Nephron (organoid): ENCODE results near the gene PSTPIP2.
"Not testable (repeated sequence)": the region's sequence is repeated elsewhere in the genome, so short reads cannot be mapped to it uniquely, and the experiment has no call there.

Source experiments
- H3K27ac Mint-ChIP-seq, 3 experiments: 2 replicates each; pipeline ENCODE4 v1.8.0; 2020; ENCODE audit warnings: mixed read lengths in 3 of 3, mild to moderate bottlenecking in 2 of 3, moderate library complexity in 1 of 3
- H3K27me3 Mint-ChIP-seq: 2 replicates; pipeline ENCODE4 v1.8.0; 2021; ENCODE audit warnings: low read depth, mild to moderate bottlenecking, moderate library complexity, mixed read lengths
- H3K36me3 Mint-ChIP-seq: 2 replicates; pipeline ENCODE4 v1.8.0; 2020; ENCODE audit warnings: low read depth, mixed read lengths
- H3K4me1 Mint-ChIP-seq: 2 replicates; pipeline ENCODE4 v1.8.0; 2020; ENCODE audit warnings: mixed read lengths
- H3K4me3 Mint-ChIP-seq, 3 experiments: 2 replicates each; pipeline ENCODE4 v1.8.0; 2020; ENCODE audit warnings: mild to moderate bottlenecking in 3 of 3, mixed read lengths in 3 of 3, moderate library complexity in 2 of 3
- H3K9me3 Mint-ChIP-seq: 2 replicates; pipeline ENCODE4 v1.8.0; 2020; ENCODE audit warnings: mixed read lengths
- CTCF ChIP-seq, 3 experiments: fragments of 200-600 bp; sonication (generic); IDR thresholded peaks; one replicate each; pipeline ENCODE4 v1.5.0; 2021; ENCODE audit warnings: antibody characterized with exemption in 3 of 3; ENCODE audit not compliant: unreplicated experiment in 3 of 3

The PSTPIP2 gene

DNA sequence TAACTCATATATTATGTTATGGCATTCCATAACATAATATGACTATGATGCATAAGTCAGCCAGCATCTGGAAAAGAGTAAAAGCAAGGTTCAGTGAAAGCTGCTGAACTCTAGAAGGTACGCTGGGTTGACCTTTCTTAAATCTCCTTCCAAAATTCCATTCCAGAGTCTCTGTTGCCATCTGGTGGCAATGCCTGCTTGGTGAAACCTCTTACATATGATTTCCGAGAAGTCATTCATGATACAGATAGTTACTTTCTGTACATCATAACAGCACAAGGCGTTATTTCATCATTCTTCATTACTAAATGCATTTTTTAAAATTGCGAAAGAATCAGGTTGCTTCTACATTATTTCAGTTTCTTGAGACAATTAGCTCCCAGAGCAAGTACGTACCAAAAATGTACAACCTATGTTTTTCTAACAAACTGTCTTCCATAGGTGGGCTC lies 97.9 kb downstream of the PSTPIP2 start:
- no peaks in the 10 kb centered on the region for H3K36me3 Mint-ChIP-seq
- H3K27ac Mint-ChIP-seq: no peak overlapping the region
- no peak overlapping the region for H3K4me3 Mint-ChIP-seq
- peak; percentile 62 to 73 (median 71) for TF ChIP-seq CTCF (IDR thresholded peaks at IDR 0.05; ENCODE audit: unreplicated experiment in 3 of 3)
- no peaks in the 10 kb centered on the region for H3K27me3 Mint-ChIP-seq
- no peaks in the 10 kb centered on the region for H3K9me3 Mint-ChIP-seq
- peaks cover 5% of the 10 kb centered on the region for H3K4me1 Mint-ChIP-seq

GRCh38 chr18:45967007-45967706 lies 104.9 kb downstream of the PSTPIP2 start, which contains the start of gene EPG5:
TSS of gene EPG5 (minus strand) at chr18:45967329. CDS start at chr18:45967239, 90 bp downstream.
- Mint-ChIP-seq H3K4me1 (peaks cover 7% of the 10 kb centered on the region), H3K4me3 (peak within 1 kb of the TSS; percentile 97 to 98 (median 97)), H3K9me3 (no peaks in the 10 kb centered on the region), H3K27ac (peak within 1 kb of the TSS; percentile 76 to 96 (median 90)), H3K27me3 (peaks cover 4% of the 10 kb centered on the region), H3K36me3 (peaks cover 10% of the 10 kb centered on the region)
- TF ChIP-seq CTCF (IDR thresholded peaks at IDR 0.05; ENCODE audit: unreplicated experiment in 3 of 3): no peak

DNA sequence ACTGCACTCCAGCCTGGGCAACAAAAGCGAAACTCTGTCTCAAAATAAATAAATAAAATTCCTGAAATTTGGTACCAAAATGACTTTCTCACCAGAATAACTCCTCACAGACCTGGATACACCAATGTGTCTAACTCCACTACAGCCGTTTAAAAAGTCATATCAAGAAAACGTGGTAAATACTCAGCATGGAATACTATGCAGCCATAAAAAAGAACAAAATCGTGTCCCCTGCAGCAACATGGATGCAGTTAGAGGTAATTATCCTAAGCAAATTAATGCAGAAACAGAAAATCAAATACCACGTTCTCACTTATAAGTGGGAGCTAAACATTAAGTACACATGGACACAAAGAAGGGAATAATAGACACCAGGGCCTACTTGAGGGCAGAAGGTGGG lies 107.1 kb downstream of the PSTPIP2 start:
- Mint-ChIP-seq H3K27ac (peak overlapping the region in 2 of 3 experiments; percentile 15 to 63), H3K36me3 (peaks cover 13% of the 10 kb centered on the region), H3K4me3 (peak overlapping the region; percentile 71 to 82 (median 72))
- not testable (repeated sequence) for H3K4me1 Mint-ChIP-seq, H3K9me3 Mint-ChIP-seq, H3K27me3 Mint-ChIP-seq

GRCh38 chr18:45962866-45963265 lies 109.2 kb downstream of the PSTPIP2 start:
- Mint-ChIP-seq H3K27ac (no peak overlapping the region), H3K27me3 (peaks cover under 1% of the 10 kb centered on the region), H3K4me3 (peak overlapping the region; percentile 6 to 22 (median 9)), H3K9me3 (no peaks in the 10 kb centered on the region), H3K36me3 (peaks cover 13% of the 10 kb centered on the region), H3K4me1 (peaks cover 7% of the 10 kb centered on the region)
- TF ChIP-seq CTCF (IDR thresholded peaks at IDR 0.05; ENCODE audit: unreplicated experiment in 3 of 3): no peak

- Mint-ChIP-seq H3K4me3 (no peak overlapping the region), H3K27ac (no peak overlapping the region), H3K4me1 (peaks cover 10% of the 10 kb centered on the region), H3K9me3 (no peaks in the 10 kb centered on the region), H3K27me3 (no peaks in the 10 kb centered on the region), H3K36me3 (peaks cover 13% of the 10 kb centered on the region)
- TF ChIP-seq CTCF (IDR thresholded peaks at IDR 0.05; ENCODE audit: unreplicated experiment in 3 of 3): no peak
Observed at GRCh38 chr18:45962461-45962860, 109.6 kb downstream of the PSTPIP2 start.

GRCh38 chr18:45959484-45959883 lies 112.6 kb downstream of the PSTPIP2 start:
- H3K27ac Mint-ChIP-seq, H3K27me3 Mint-ChIP-seq, H3K9me3 Mint-ChIP-seq, H3K4me1 Mint-ChIP-seq, H3K4me3 Mint-ChIP-seq: not testable (repeated sequence)
- peaks cover 23% of the 10 kb centered on the region for H3K36me3 Mint-ChIP-seq

GRCh38 chr18:45958730-45959129 lies 113.3 kb downstream of the PSTPIP2 start:
- no peak overlapping the region for H3K4me3 Mint-ChIP-seq
- H3K4me1 Mint-ChIP-seq: peaks cover 6% of the 10 kb centered on the region
- H3K27me3 Mint-ChIP-seq: no peaks in the 10 kb centered on the region
- H3K27ac Mint-ChIP-seq: no peak overlapping the region
- peaks cover 28% of the 10 kb centered on the region for H3K36me3 Mint-ChIP-seq
- TF ChIP-seq CTCF (IDR thresholded peaks at IDR 0.05; ENCODE audit: unreplicated experiment in 3 of 3): no peak
- H3K9me3 Mint-ChIP-seq: no peaks in the 10 kb centered on the region
